Measurements from ENCODE around the gene ZFP42. TPM values are rescaled to one million over a fixed set of nuclear protein-coding genes. Genes with fewer than 3 reads are reported as not detected.
"Not testable (repeated sequence)": the region's sequence is repeated elsewhere in the genome, so short reads cannot be mapped to it uniquely, and the experiment has no call there.

ZFP42 gene
- total RNA-seq, 4 donors from 2014 or later: not detected

DNA sequence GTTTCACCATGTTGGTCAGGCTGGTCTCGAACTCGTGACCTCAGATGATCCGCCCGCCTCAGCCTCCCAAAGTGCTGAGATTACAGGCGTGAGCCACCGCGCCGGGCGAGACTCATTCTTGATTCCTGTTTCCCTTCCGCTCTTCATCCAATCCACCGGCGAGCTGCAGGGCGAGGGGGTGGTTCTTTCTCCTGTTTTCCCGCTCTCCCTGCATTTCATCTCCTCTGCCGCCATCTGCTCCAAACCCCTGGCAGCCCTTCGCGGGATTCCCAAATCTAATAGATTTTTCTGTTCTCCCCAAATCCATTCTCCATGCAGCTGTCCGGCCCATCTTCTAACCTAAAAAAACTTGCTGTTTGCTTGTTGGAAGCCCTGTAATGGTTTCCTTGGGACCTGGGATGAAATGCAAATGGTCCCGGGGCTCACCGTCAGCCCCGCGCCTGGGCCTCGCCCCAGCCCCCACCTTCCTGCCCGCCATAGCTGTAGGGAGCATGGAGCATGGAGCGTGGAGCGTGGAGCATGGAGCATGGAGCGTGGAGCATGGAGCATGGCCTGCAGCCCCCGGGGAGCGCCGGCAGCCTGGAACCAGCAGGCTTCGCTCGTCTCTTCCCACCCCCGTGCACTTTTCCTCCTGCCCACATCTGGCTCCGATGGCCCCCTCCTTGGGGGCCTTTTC, 1.1 kb downstream of the ZFP42 start:
- Histone ChIP-seq H3K4me1 (no peaks in the 10 kb centered on the region), H3K36me3 (no peaks in the 10 kb centered on the region), H3K9me3 (peaks cover 0 to 8% (median 3%) of the 10 kb centered on the region in 4 donors), H3K27me3 (peaks cover 0 to 30% (median 3%) of the 10 kb centered on the region in 4 donors), H3K27ac (replicated peaks in 1 of 4) (no peak overlapping the region), H3K4me3 (no peak overlapping the region)
- intact Hi-C loops (cut with DNase I): no loop called here
- WGBS: 24% methylated on average over 30 of the region's 34 CpGs
- DNase-seq (ENCODE audit: extremely low spot score): no peak
- TF ChIP-seq POLR2AphosphoS5 (IDR thresholded peaks at IDR 0.05): no peak
- no peak for TF ChIP-seq POLR2A (IDR thresholded peaks at IDR 0.05; ENCODE audit: low read depth)
- no peak for TF ChIP-seq EP300 (IDR thresholded peaks at IDR 0.05)
- no peak for TF ChIP-seq CTCF (IDR thresholded peaks at IDR 0.05)

GRCh38 chr4:187997991-187998390, 2.4 kb downstream of the ZFP42 start:
- H3K36me3 ChIP-seq; H3K4me1 ChIP-seq; DNase-seq (ENCODE audit: extremely low spot score); H3K27ac ChIP-seq (replicated peaks in 1 of 4); intact Hi-C loops (cut with DNase I); H3K4me3 ChIP-seq; H3K9me3 ChIP-seq: not testable (repeated sequence)
- WGBS: 89% methylated on average over 15 of the region's 15 CpGs
- H3K27me3 ChIP-seq: peaks cover 0 to 30% (median 3%) of the 10 kb centered on the region in 4 donors

- peaks cover 0 to 30% (median 3%) of the 10 kb centered on the region in 4 donors for H3K27me3 ChIP-seq
Measured at GRCh38 chr4:187999406-187999932, 3.9 kb downstream of the ZFP42 start.

GRCh38 chr4:188002323-188002722, 6.8 kb downstream of the ZFP42 start:
- intact Hi-C loops (cut with DNase I): no loop called here
- Histone ChIP-seq H3K27ac (replicated peaks in 1 of 4) (no peak overlapping the region), H3K4me3 (no peak overlapping the region), H3K9me3 (no peaks in the 10 kb centered on the region), H3K36me3 (no peaks in the 10 kb centered on the region), H3K4me1 (no peaks in the 10 kb centered on the region), H3K27me3 (peaks cover 0 to 4% (median 0%) of the 10 kb centered on the region in 4 donors)
- no peak for DNase-seq (ENCODE audit: extremely low spot score)
- TF ChIP-seq EP300 (IDR thresholded peaks at IDR 0.05) (no peak), POLR2A (IDR thresholded peaks at IDR 0.05; ENCODE audit: low read depth) (no peak), CTCF (IDR thresholded peaks at IDR 0.05) (no peak), POLR2AphosphoS5 (IDR thresholded peaks at IDR 0.05) (no peak)
- 79% methylated on average over 2 of the region's 2 CpGs for WGBS

More at GRCh38 chr4:187999406-187999932, 3.9 kb downstream of the ZFP42 start:
- WGBS: 78% methylated on average over 2 of the region's 2 CpGs
- no peak overlapping the region for H3K4me3 ChIP-seq
- intact Hi-C loops (cut with DNase I): no loop called here
- no peaks in the 10 kb centered on the region for H3K36me3 ChIP-seq
- H3K9me3 ChIP-seq: peaks cover 0 to 8% (median 3%) of the 10 kb centered on the region in 4 donors
- no peak for DNase-seq (ENCODE audit: extremely low spot score)
- TF ChIP-seq CTCF (IDR thresholded peaks at IDR 0.05) (no peak), EP300 (IDR thresholded peaks at IDR 0.05) (no peak), POLR2A (IDR thresholded peaks at IDR 0.05; ENCODE audit: low read depth) (no peak), POLR2AphosphoS5 (IDR thresholded peaks at IDR 0.05) (no peak)
- no peaks in the 10 kb centered on the region for H3K4me1 ChIP-seq
- H3K27ac ChIP-seq (replicated peaks in 1 of 4): no peak overlapping the region

GRCh38 chr4:188002751-188003150, 7.2 kb downstream of the ZFP42 start:
- H3K36me3 ChIP-seq: no peaks in the 10 kb centered on the region
- 95% methylated on average over 7 of the region's 7 CpGs for WGBS
- DNase-seq (ENCODE audit: extremely low spot score): no peak
- no peaks in the 10 kb centered on the region for H3K4me1 ChIP-seq
- H3K27me3 ChIP-seq: no peaks in the 10 kb centered on the region
- intact Hi-C loops (cut with DNase I): no loop called here
- no peaks in the 10 kb centered on the region for H3K9me3 ChIP-seq
- TF ChIP-seq POLR2A (IDR thresholded peaks at IDR 0.05; ENCODE audit: low read depth) (no peak), EP300 (IDR thresholded peaks at IDR 0.05) (no peak), CTCF (IDR thresholded peaks at IDR 0.05) (no peak), POLR2AphosphoS5 (IDR thresholded peaks at IDR 0.05) (no peak)
- H3K27ac ChIP-seq (replicated peaks in 1 of 4): no peak overlapping the region
- no peak overlapping the region for H3K4me3 ChIP-seq
